SU-DHL-6 (cell line): ENCODE measurements around the gene RAPGEF5.

Experiments
- EZH2phosphoT487 ChIP-seq: fragments of 200-600 bp; sonication (generic), shearing (Covaris generic); conservative IDR thresholded peaks from 2 replicates; pipeline ENCODE4 v1.6.1; 2018; ENCODE audit warnings: mild to moderate bottlenecking, antibody characterized with exemption, low read length, moderate library complexity, mixed read lengths
- TF ChIP-seq, protein P1 (sequence below): fragments of 200-600 bp; sonication (generic); IDR thresholded peaks from one replicate; pipeline ENCODE4 v1.5.1; 2017; ENCODE audit warnings: antibody characterized with exemption, mild to moderate bottlenecking, low read length, moderate library complexity; ENCODE audit not compliant: insufficient read depth, poor library complexity, severe bottlenecking

- TF ChIP-seq, protein P1, sequence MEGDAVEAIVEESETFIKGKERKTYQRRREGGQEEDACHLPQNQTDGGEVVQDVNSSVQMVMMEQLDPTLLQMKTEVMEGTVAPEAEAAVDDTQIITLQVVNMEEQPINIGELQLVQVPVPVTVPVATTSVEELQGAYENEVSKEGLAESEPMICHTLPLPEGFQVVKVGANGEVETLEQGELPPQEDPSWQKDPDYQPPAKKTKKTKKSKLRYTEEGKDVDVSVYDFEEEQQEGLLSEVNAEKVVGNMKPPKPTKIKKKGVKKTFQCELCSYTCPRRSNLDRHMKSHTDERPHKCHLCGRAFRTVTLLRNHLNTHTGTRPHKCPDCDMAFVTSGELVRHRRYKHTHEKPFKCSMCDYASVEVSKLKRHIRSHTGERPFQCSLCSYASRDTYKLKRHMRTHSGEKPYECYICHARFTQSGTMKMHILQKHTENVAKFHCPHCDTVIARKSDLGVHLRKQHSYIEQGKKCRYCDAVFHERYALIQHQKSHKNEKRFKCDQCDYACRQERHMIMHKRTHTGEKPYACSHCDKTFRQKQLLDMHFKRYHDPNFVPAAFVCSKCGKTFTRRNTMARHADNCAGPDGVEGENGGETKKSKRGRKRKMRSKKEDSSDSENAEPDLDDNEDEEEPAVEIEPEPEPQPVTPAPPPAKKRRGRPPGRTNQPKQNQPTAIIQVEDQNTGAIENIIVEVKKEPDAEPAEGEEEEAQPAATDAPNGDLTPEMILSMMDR: no peak
- TF ChIP-seq EZH2phosphoT487: no peak
Observed at GRCh38 chr7:22364900-22365299, 7.9 kb upstream of the RAPGEF5 start.
